HL-60 (cell line): Measurements from ENCODE around the gene DPP6.

ENCODE experiments used
- GABPA ChIP-seq: IDR thresholded peaks from 2 replicates; pipeline ENCODE4 v1.6.1; 2012; ENCODE audit warnings: low read depth
- TF ChIP-seq, protein P1 (sequence below): IDR thresholded peaks from one replicate; pipeline ENCODE4 v1.5.1; 2011; ENCODE audit warnings: low read length, control low read depth, inconsistent platforms; ENCODE audit not compliant: insufficient read depth
- TF ChIP-seq, protein P2 (sequence below): IDR thresholded peaks from 2 replicates; pipeline ENCODE4 v1.6.1; 2012; ENCODE audit warnings: low read depth; ENCODE audit not compliant: insufficient replicate concordance

DNA sequence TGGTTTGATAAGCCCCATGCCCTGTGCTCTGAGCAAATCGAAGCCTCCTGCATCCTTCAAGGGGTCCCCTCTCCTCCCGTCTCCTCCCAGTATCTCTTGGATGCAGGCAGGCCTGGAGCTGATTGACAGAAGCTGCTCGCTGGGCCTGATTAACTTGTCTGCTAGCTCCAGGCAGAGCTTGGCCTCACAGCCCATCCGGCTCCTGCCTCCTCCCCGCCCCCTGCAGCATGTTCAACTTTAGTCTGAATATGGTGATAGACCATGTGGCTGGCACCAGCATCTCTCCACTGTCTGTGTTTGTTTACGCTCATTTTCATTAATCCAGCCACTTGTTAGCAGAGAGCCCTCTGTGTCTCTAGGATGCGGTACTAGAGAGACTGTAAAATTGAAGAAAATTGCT, 432.2 kb downstream of the DPP6 start:
- TF ChIP-seq, protein P1, sequence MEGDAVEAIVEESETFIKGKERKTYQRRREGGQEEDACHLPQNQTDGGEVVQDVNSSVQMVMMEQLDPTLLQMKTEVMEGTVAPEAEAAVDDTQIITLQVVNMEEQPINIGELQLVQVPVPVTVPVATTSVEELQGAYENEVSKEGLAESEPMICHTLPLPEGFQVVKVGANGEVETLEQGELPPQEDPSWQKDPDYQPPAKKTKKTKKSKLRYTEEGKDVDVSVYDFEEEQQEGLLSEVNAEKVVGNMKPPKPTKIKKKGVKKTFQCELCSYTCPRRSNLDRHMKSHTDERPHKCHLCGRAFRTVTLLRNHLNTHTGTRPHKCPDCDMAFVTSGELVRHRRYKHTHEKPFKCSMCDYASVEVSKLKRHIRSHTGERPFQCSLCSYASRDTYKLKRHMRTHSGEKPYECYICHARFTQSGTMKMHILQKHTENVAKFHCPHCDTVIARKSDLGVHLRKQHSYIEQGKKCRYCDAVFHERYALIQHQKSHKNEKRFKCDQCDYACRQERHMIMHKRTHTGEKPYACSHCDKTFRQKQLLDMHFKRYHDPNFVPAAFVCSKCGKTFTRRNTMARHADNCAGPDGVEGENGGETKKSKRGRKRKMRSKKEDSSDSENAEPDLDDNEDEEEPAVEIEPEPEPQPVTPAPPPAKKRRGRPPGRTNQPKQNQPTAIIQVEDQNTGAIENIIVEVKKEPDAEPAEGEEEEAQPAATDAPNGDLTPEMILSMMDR: no peak
- TF ChIP-seq GABPA: no peak
- TF ChIP-seq, protein P2, sequence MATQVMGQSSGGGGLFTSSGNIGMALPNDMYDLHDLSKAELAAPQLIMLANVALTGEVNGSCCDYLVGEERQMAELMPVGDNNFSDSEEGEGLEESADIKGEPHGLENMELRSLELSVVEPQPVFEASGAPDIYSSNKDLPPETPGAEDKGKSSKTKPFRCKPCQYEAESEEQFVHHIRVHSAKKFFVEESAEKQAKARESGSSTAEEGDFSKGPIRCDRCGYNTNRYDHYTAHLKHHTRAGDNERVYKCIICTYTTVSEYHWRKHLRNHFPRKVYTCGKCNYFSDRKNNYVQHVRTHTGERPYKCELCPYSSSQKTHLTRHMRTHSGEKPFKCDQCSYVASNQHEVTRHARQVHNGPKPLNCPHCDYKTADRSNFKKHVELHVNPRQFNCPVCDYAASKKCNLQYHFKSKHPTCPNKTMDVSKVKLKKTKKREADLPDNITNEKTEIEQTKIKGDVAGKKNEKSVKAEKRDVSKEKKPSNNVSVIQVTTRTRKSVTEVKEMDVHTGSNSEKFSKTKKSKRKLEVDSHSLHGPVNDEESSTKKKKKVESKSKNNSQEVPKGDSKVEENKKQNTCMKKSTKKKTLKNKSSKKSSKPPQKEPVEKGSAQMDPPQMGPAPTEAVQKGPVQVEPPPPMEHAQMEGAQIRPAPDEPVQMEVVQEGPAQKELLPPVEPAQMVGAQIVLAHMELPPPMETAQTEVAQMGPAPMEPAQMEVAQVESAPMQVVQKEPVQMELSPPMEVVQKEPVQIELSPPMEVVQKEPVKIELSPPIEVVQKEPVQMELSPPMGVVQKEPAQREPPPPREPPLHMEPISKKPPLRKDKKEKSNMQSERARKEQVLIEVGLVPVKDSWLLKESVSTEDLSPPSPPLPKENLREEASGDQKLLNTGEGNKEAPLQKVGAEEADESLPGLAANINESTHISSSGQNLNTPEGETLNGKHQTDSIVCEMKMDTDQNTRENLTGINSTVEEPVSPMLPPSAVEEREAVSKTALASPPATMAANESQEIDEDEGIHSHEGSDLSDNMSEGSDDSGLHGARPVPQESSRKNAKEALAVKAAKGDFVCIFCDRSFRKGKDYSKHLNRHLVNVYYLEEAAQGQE: no peak
